Tibial nerve (tissue), 4 donors: ENCODE data around the gene SP2. TPM values are rescaled to one million over a fixed set of nuclear protein-coding genes. Genes with fewer than 3 reads are reported as not detected.
A peak's percentile ranks its signal among the peaks of the same experiment; 100 is the strongest.

Experiments used
- DNase-seq, 2 donors: peaks; one replicate each; pipeline ENCODE4 v3.0.0-alpha.2; 2019; ENCODE audit warnings: low spot score in 2 of 2
- H3K27ac ChIP-seq, 4 donors: fragments of 200-600 bp; sonication (generic) in 3 of 4; one replicate each; pipeline ENCODE4 v1.5.1; 2017 to 2019; ENCODE audit warnings: mild to moderate bottlenecking in 1 of 4
- H3K27me3 ChIP-seq, 2 donors: fragments of 200-600 bp; sonication (generic) in 1 of 2; one replicate each; pipeline versions ENCODE4 v1.5.1 to v1.6.0; 2017 to 2019
- H3K36me3 ChIP-seq, 3 donors: fragments of 200-600 bp; sonication (generic); one replicate each; pipeline ENCODE4 v1.5.1; 2018 to 2019
- H3K4me1 ChIP-seq, 4 donors: fragments of 200-600 bp; sonication (generic) in 3 of 4; one replicate each; pipeline ENCODE4 v1.5.1; 2017 to 2019
- H3K4me3 ChIP-seq, 4 donors: fragments of 200-600 bp; sonication (generic) in 3 of 4; one replicate each; pipeline ENCODE4 v1.5.1; 2017 to 2019; ENCODE audit warnings: mild to moderate bottlenecking in 1 of 4, moderate library complexity in 1 of 4
- H3K9me3 ChIP-seq, 4 donors: fragments of 200-600 bp; sonication (generic) in 3 of 4; one replicate each; pipeline ENCODE4 v1.5.1; 2017 to 2019
- EP300 ChIP-seq, 2 donors: sonication (generic); formaldehyde crosslinking; IDR thresholded peaks; one replicate each; pipeline ENCODE4 v1.6.1; 2017; ENCODE audit warnings: antibody characterized with exemption in 2 of 2, mild to moderate bottlenecking in 1 of 2
- POLR2A ChIP-seq, 2 donors: fragments of 450-650 bp; IDR thresholded peaks; one replicate each; pipeline ENCODE4 v1.6.1; 2017; ENCODE audit warnings: antibody characterized with exemption in 2 of 2, mild to moderate bottlenecking in 2 of 2, moderate library complexity in 2 of 2
- WGBS, 2 donors: methylation state at CpG; one replicate each; pipeline ENCODE4 v1.1.5; 2018; 5-methylcytosine and 5-hydroxymethylcytosine counted together
- total RNA-seq, 4 donors: library from RNA; depleted of rRNA; stranded (reverse); fragments of >200 nt; gene quantifications; one replicate each; pipeline ENCODE4 v1.1.0, GENCODE V29; 2016
- TF ChIP-seq, protein P1 (sequence below), 5 experiments: fragments of 200-600 bp in 3 of 5; fragments of 450-650 bp in 2 of 5; sonication (generic) in 3 of 5; IDR thresholded peaks; one replicate each; pipeline ENCODE4 v1.5.1; 2016 to 2019; ENCODE audit warnings: antibody characterized with exemption in 5 of 5, mild to moderate bottlenecking in 3 of 5, moderate library complexity in 2 of 5

Gene SP2
- total RNA-seq, 4 donors from 2014 or later = 5.9 to 7.2 (median 7.1) TPM

DNA sequence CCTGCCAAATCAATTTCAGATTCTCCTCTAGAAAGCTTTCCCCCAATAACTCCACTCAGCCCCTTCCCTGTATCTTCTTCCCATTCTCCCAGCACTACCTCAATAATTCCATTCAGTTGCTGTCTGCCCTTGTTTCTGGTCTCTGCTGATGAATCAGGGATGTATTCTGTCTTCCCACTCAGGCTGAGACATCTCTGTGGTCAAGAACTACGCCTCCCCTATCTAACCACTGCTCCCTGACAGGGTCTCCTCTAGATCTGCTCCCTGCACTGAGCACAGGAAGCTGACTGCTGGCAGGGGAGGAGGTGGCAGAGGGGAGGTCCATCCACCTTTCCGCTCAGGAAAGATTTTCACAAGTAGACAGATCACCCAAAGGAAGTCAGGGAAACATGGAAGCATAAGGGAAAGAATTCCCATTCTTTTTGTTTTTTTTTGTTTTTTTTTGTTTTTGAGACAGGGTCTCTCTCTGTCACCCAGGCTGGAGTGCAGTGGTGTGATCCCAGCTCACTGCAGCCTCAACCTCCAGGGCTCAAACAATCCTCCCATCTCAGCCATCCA lies 16.9 kb upstream of the SP2 start:
- TF ChIP-seq, protein P1, sequence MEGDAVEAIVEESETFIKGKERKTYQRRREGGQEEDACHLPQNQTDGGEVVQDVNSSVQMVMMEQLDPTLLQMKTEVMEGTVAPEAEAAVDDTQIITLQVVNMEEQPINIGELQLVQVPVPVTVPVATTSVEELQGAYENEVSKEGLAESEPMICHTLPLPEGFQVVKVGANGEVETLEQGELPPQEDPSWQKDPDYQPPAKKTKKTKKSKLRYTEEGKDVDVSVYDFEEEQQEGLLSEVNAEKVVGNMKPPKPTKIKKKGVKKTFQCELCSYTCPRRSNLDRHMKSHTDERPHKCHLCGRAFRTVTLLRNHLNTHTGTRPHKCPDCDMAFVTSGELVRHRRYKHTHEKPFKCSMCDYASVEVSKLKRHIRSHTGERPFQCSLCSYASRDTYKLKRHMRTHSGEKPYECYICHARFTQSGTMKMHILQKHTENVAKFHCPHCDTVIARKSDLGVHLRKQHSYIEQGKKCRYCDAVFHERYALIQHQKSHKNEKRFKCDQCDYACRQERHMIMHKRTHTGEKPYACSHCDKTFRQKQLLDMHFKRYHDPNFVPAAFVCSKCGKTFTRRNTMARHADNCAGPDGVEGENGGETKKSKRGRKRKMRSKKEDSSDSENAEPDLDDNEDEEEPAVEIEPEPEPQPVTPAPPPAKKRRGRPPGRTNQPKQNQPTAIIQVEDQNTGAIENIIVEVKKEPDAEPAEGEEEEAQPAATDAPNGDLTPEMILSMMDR (IDR thresholded peaks at IDR 0.05) = no peak
- TF ChIP-seq POLR2A (IDR thresholded peaks at IDR 0.05) (no peak), EP300 (IDR thresholded peaks at IDR 0.05) (no peak)
- H3K36me3 ChIP-seq = no peaks in the 10 kb centered on the region
- no peaks in the 10 kb centered on the region for H3K9me3 ChIP-seq
- no peak for DNase-seq
- H3K4me3 ChIP-seq = no peak overlapping the region
- peaks cover 0 to 31% of the 10 kb centered on the region in 2 donors for H3K27me3 ChIP-seq
- H3K27ac ChIP-seq = no peak overlapping the region
- 55 to 73% methylated on average over 2 of the region's 2 CpGs for WGBS, 2 donors
- peaks cover 0 to 22% (median 1%) of the 10 kb centered on the region in 4 donors for H3K4me1 ChIP-seq

DNA sequence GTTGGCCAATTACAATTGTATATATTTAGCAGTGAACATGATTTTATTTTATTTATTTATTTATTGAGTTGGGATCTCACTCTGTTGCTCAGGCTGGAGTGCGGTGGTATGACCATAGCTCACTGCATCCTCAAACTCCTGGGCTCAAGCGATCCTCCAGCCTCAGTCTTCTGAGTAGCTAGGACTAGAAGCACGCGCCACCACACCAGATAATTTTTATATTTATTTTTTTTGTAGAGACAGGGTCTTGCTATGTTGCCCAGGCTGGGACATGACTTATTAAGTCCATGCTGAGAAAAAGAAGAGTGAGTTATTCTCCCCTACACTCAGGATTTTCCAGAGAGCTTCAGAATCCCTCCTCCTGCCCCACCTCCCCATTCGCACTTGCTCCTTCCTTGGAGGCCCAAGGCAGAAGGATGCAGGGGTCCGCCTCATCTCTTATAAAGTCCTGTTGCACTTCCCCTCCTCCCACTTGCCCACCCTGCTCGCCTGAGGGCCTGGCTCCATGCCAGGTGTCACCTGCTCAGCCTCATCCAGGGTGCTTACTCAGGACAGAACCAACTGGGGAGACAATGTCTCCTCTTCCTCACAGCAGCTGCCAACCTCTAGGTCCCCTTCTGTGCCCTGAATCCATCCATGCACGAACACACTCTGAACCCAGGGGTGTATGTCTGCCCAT lies 16.1 kb upstream of the SP2 start:
- TF ChIP-seq POLR2A (IDR thresholded peaks at IDR 0.05) = no peak
- TF ChIP-seq EP300 (IDR thresholded peaks at IDR 0.05) = no peak
- Histone ChIP-seq H3K36me3 (no peaks in the 10 kb centered on the region), H3K4me1 (peaks cover 0 to 29% (median 1%) of the 10 kb centered on the region in 4 donors), H3K27me3 (peaks cover 0 to 25% of the 10 kb centered on the region in 2 donors), H3K4me3 (no peak overlapping the region), H3K27ac (no peak overlapping the region), H3K9me3 (no peaks in the 10 kb centered on the region)
- WGBS, 2 donors = 86 to 89% methylated on average over 8 of the region's 8 CpGs
- no peak for DNase-seq

DNA sequence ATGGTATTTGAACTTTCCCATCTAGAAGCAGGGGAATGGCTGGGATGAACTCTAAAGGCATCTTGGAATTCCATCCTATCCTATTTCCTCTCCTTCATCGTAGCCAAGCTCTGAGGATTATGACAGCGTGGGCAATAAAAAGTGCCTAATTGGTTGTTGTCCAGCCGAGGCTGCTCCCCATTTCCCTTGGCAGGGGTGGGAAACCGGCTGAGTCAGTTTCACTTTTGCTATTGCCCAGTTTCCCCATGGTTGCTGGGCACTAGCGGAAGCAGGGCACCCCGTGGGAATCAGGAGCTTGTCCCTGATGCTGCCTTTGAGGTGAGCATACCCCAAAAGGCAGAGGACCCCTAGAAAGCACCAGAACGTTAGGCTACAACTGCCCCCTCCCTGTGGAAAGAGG lies 13.8 kb upstream of the SP2 start:
- Histone ChIP-seq H3K36me3 (no peaks in the 10 kb centered on the region), H3K4me3 (peak overlapping the region in 2 of 4 donors; percentile 24 to 27), H3K9me3 (no peaks in the 10 kb centered on the region), H3K4me1 (peaks cover 0 to 39% (median 1%) of the 10 kb centered on the region in 4 donors), H3K27ac (peak overlapping the region in 3 of 4 donors; percentile 32 to 55 (median 40)), H3K27me3 (peaks cover 0 to 15% of the 10 kb centered on the region in 2 donors)
- no peak for DNase-seq
- 23 to 25% methylated on average over 7 of the region's 7 CpGs for WGBS, 2 donors
- TF ChIP-seq, protein P1 (IDR thresholded peaks at IDR 0.05) = no peak
- no peak for TF ChIP-seq POLR2A (IDR thresholded peaks at IDR 0.05)
- TF ChIP-seq EP300 (IDR thresholded peaks at IDR 0.05) = no peak

DNA sequence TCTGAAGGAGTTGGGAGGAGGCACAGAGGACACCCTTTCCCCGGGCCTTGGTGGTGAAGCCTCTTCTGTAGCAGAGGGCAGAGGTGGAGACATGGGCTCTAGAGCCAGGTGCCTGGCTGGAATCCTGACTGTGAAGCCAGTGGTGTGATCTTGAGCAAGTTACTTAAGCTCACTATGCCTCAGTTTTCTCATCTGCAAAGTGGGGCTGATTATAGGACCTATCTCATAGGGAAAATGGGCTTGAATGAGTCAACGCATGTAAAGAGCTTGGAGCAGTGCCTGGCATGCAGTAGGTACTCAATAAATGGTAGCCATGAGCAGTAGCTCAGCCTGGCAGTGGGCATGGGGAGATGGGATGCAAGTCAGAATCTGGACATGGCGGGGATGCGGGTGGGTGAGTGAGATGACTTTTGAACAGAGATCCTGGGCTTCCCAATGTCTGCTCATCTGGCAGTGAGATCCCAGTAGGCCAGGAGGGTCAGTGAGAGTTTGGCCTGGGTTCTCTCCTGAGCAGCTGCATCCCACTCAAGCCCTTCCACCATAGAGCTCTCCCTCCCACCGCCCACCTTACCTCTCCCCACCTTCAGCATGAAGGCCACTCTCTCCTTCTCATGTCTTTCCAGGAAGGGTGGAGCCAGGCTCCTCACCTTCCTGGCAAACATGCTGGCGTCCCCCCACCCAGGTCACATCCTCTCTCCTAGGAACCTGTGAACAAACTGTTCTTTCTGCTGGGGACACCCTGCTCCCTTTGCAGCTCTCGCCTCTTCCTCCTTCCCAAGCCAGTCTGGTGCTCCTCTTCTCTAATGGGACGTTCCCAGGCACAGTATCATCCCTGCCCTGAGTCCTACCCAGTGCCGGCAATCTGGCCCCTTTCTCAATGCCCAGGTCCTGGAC lies 13.1 kb upstream of the SP2 start:
- H3K36me3 ChIP-seq = no peaks in the 10 kb centered on the region
- H3K9me3 ChIP-seq = no peaks in the 10 kb centered on the region
- TF ChIP-seq POLR2A (IDR thresholded peaks at IDR 0.05) = no peak
- no peak for TF ChIP-seq EP300 (IDR thresholded peaks at IDR 0.05)
- TF ChIP-seq, protein P1 (IDR thresholded peaks at IDR 0.05) = no peak
- DNase-seq = no peak
- H3K27me3 ChIP-seq = peaks cover 0 to 8% of the 10 kb centered on the region in 2 donors
- WGBS, 2 donors = 83 to 86% methylated on average over 9 of the region's 9 CpGs
- H3K4me1 ChIP-seq = peaks cover 0 to 39% (median 1%) of the 10 kb centered on the region in 4 donors
- H3K4me3 ChIP-seq = peak overlapping the region in 1 of 4 donors; percentile 27
- H3K27ac ChIP-seq = peak overlapping the region in 3 of 4 donors; percentile 32 to 55 (median 40)

DNA sequence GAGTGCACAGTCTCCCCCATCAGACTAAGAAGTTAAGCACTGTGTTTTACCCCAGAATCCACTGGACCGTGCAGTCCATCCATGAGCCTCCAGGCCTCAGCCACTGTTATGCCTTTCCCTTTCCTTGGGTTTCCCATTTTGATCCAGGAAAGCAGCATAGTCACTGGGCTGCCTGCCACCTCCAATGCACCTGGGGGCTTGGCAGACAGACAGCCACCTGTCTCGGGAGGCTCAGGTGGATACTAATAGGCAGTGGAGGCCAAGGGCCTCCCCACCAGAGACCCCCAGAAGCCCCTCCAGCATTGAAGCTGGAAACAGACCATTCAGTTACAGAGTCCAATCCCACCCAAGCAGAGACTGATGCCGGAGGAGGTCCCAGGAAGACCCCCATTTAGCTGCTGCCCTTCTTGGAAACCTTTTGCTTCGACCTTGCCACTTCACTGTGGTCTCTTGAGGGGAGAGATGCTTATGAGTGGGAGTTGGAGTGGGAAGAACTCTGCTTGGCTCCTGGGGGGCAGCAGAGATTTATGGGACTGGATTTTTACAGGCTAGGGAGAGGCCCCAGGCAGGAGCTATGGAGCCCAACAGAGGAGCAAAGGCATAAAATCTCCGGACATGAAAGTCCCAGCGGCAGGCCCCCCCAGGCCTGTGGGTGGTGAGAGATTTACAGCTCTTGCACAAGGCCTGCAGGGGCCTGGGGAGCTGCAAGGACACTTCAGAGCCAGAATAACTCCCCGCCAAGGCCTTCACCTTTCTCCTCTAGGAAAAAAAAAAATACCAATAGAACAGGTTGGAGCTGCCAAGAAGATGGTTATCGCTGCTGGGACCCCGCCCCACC lies 12.2 kb upstream of the SP2 start:
- no peaks in the 10 kb centered on the region for H3K27me3 ChIP-seq
- TF ChIP-seq, protein P1 (IDR thresholded peaks at IDR 0.05) = no peak
- TF ChIP-seq EP300 (IDR thresholded peaks at IDR 0.05) = no peak
- no peak for TF ChIP-seq POLR2A (IDR thresholded peaks at IDR 0.05)
- DNase-seq = no peak
- H3K36me3 ChIP-seq = no peaks in the 10 kb centered on the region
- H3K9me3 ChIP-seq = no peaks in the 10 kb centered on the region
- peaks cover 0 to 39% (median 1%) of the 10 kb centered on the region in 4 donors for H3K4me1 ChIP-seq
- peak overlapping the region in 1 of 4 donors; percentile 57 for H3K27ac ChIP-seq
- no peak overlapping the region for H3K4me3 ChIP-seq
- 50 to 66% methylated on average over 8 to 9 of the region's 9 CpGs for WGBS, 2 donors
